GM12891 (cell line): Measurements from ENCODE around the gene DYNC1H1.

Experiments
- PAX5 ChIP-seq: IDR thresholded peaks from 2 replicates; pipeline ENCODE4 v1.6.1; 2011; ENCODE audit warnings: low read length, moderate library complexity, mild to moderate bottlenecking; ENCODE audit not compliant: insufficient read depth, severe bottlenecking
- POLR2A ChIP-seq: IDR thresholded peaks from 2 replicates; pipeline ENCODE4 v1.6.1; 2011; ENCODE audit warnings: low read depth, low read length, control low read depth
- POLR2AphosphoS5 ChIP-seq: IDR thresholded peaks from 2 replicates; pipeline ENCODE4 v1.6.1; 2011; ENCODE audit warnings: low read depth, low read length, control low read depth
- POU2F2 ChIP-seq: IDR thresholded peaks from 2 replicates; pipeline ENCODE4 v1.6.1; 2011; ENCODE audit warnings: low read depth, mild to moderate bottlenecking, control low read depth, low read length, moderate library complexity
- SPI1 ChIP-seq: IDR thresholded peaks from 2 replicates; pipeline ENCODE4 v1.6.1; 2011; ENCODE audit warnings: low read depth, low read length, control low read depth
- TAF1 ChIP-seq: IDR thresholded peaks from 2 replicates; pipeline ENCODE4 v1.6.1; 2011; ENCODE audit warnings: low read depth, low read length, control low read depth

DNA sequence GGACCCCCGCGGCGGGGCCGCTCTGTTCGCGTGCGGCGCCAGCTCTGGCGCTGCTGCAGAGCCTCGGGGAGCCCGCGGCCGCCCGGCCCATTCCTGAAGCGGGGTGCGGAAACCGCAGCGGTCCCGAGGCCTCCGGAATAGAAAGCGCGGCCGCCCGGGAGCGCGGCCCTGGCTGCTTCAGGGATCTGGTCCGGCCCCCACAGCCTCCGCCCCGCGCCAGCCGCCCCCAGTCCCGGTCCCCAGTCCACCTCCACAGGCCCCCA is 122.3 kb downstream of the DYNC1H1 start:
- no peak for TF ChIP-seq SPI1
- TF ChIP-seq PAX5 = no peak
- TF ChIP-seq POLR2A = no peak
- no peak for TF ChIP-seq POLR2AphosphoS5
- TF ChIP-seq TAF1 = no peak
- no peak for TF ChIP-seq POU2F2
